BE2C (cell line): ENCODE data around the gene ODAD2.

Experiments used
- DNase-seq: peaks from one replicate; pipeline ENCODE4 v3.0.0-alpha.2; 2020
- H3K27me3 ChIP-seq: fragments of 250-450 bp; sonication (Bioruptor Pico); 2 replicates; pipeline ENCODE4 v1.5.1; 2020; ENCODE audit warnings: mild to moderate bottlenecking
- H3K36me3 ChIP-seq: fragments of 250-450 bp; sonication (Bioruptor Pico); 2 replicates; pipeline ENCODE4 v1.5.1; 2020; ENCODE audit warnings: mild to moderate bottlenecking
- H3K4me1 ChIP-seq: fragments of 250-450 bp; sonication (Bioruptor Pico); 2 replicates; pipeline ENCODE4 v1.5.1; 2020
- H3K4me3 ChIP-seq: 2 replicates; pipeline ENCODE4 v1.5.1; 2011; ENCODE audit warnings: low read depth, low read length
- H3K9me3 ChIP-seq: fragments of 250-450 bp; sonication (Bioruptor Pico); 2 replicates; pipeline ENCODE4 v1.5.1; 2020
- TF ChIP-seq, protein P1 (sequence below): IDR thresholded peaks from 2 replicates; pipeline ENCODE4 v1.5.1; 2012; ENCODE audit warnings: mild to moderate bottlenecking, low read depth, low read length

ODAD2 gene

DNA sequence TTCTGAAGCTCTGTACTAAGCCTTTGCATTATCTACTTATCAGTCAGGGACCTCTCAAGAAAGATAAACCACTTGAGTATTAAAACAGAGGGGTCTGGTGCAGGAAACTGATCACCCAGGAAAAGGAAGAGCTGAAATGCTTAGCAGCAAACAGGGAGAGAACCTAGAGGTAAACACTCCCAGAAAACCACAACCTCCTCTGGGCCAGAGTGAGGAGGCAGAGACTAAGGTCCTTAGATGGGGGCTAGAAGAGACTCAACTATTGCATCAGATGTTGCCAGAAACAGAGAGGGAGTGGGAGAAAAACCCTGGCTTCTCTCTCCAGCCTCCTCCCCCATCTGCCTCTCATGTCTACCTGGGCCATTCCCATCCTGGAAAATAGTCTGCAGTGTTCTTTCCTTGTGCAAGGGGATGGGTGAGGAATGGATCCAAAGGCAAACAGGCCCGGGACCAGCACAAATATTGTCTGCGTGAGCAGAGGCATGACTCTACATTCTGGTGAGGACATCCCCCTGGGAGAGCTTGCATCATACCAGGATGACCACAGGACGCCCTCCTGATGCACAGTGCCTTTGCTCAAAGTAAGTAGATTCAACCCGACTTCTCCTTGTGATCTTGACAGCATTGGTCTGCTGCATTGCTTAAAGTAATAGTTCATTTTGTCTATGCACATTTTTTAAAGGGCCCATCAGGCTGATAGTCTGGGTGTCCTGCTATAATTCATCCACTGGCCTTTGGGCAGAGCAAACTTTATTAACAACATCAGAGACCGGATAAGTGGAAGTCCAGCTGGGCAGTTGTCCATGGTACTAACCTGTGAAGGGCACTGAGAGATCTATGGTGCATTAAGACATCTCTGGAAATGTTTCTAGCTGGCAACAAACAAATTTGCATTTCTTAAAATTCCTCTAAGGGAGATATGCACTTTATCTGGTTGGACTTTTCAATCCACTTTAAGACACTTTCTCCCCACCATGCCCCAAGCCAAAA is 22.4 kb upstream of the ODAD2 start:
- no peak overlapping the region for H3K4me3 ChIP-seq
- no peaks in the 10 kb centered on the region for H3K9me3 ChIP-seq
- TF ChIP-seq, protein P1, sequence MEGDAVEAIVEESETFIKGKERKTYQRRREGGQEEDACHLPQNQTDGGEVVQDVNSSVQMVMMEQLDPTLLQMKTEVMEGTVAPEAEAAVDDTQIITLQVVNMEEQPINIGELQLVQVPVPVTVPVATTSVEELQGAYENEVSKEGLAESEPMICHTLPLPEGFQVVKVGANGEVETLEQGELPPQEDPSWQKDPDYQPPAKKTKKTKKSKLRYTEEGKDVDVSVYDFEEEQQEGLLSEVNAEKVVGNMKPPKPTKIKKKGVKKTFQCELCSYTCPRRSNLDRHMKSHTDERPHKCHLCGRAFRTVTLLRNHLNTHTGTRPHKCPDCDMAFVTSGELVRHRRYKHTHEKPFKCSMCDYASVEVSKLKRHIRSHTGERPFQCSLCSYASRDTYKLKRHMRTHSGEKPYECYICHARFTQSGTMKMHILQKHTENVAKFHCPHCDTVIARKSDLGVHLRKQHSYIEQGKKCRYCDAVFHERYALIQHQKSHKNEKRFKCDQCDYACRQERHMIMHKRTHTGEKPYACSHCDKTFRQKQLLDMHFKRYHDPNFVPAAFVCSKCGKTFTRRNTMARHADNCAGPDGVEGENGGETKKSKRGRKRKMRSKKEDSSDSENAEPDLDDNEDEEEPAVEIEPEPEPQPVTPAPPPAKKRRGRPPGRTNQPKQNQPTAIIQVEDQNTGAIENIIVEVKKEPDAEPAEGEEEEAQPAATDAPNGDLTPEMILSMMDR = no peak
- no peaks in the 10 kb centered on the region for H3K36me3 ChIP-seq
- no peak for DNase-seq
- no peaks in the 10 kb centered on the region for H3K4me1 ChIP-seq
- no peaks in the 10 kb centered on the region for H3K27me3 ChIP-seq

DNA sequence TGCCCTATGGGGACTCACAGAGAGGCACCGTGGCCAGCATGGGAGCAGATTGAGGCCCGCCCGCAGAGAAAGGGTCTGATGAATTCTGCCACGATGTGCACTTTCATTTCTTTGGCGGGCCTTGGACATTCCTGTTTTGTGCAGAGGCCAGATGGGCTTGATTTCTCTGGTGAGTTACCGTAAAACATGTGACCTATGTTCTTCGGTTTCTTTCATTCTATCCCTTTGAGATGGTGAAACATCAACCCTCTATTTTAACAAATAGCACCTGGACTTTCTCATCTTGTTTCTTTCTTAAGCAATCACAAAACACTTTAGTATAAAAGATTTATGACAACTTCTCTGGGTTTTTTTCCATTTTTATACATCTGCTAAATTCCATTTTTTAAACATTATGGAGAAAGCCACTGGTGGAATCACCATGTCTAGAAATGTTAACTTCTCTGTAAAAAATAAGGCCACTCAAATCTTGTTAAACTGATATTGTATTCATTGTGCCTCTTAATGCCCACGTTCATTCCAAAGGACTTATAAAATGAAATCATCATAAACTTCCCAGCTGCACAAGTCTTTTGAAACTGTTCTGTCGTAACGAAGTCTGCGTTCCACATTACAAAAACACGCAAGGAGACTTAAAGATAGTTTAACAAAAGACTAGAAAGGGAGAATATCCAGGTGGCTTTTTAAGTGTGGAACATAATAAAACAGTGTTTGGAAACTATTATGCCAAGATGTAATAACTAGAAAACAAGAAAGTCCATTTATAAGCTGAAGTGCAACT is 21.4 kb upstream of the ODAD2 start:
- no peak for DNase-seq
- H3K9me3 ChIP-seq = no peaks in the 10 kb centered on the region
- H3K4me3 ChIP-seq = no peak overlapping the region
- H3K36me3 ChIP-seq = no peaks in the 10 kb centered on the region
- H3K27me3 ChIP-seq = no peaks in the 10 kb centered on the region
- H3K4me1 ChIP-seq = no peaks in the 10 kb centered on the region
- TF ChIP-seq, protein P1 = no peak

DNA sequence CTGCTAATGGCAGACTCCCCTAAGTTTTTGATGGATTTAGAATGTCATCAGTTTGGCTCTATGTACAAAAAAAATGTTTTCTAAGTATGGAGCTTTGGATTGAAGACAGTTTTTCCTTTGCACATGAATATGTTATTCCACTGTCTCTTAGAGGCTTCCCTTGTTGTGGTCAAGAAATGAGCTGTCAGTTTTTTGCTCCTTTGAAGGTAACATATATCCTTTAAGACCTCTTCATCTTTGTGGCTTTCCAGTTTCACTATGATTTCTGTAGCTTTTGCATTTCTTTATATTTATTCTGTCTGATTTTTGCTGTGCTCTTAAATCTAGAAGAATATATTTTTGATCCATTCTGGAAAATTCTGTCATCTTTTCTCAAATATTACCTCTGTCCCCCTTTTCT is 15.8 kb upstream of the ODAD2 start:
- Histone ChIP-seq H3K36me3 (no peaks in the 10 kb centered on the region), H3K4me1 (no peaks in the 10 kb centered on the region), H3K27me3 (no peaks in the 10 kb centered on the region), H3K4me3 (no peak overlapping the region), H3K9me3 (no peaks in the 10 kb centered on the region)
- TF ChIP-seq, protein P1 = no peak
- no peak for DNase-seq

DNA sequence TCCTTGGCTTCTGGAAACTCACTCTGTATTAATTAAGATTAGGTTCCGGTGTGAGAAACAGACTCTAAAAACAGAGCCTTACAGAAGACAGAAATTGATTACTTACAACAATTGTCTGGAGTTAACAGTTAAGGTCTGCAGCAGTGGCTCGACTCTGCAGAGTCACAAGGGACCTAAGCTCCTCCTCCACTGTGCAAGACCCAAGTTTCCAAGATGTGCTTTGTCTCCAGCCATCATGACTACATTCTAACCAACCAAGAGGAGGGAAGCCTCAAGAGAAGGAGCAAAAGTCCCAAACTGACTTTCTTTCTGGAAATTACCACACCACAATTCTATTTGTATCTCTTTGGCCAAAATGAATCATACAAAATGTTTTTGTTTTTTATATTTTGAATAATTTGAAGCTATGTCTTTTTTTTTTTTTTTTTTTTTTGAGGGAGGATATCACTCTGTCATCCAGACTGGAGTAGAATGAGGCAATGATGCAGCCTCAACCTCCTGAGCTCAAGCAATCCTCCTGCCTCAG is 14.2 kb upstream of the ODAD2 start:
- H3K36me3 ChIP-seq = no peaks in the 10 kb centered on the region
- H3K4me1 ChIP-seq = no peaks in the 10 kb centered on the region
- no peak for DNase-seq
- no peaks in the 10 kb centered on the region for H3K27me3 ChIP-seq
- H3K4me3 ChIP-seq = no peak overlapping the region
- no peaks in the 10 kb centered on the region for H3K9me3 ChIP-seq
- TF ChIP-seq, protein P1 = no peak

DNA sequence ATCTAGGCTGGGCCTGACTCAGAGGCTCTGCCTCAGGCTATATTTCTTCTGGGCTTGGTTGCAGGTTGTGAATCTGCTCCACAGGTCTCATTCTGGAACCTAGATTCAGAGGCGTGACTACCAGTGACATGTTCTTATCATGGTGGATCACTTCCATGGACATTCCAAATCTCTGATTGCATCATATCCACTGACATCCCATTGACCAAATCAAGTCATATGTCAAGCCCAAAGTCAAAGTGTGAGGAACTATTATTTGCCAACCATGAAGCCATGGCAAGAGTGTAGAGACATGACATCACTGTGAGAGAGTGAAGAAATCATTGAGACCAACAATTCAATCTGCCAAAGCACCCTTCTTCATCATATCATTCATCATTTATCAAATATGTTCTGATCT is 11.9 kb upstream of the ODAD2 start:
- Histone ChIP-seq H3K9me3 (no peaks in the 10 kb centered on the region), H3K27me3 (no peaks in the 10 kb centered on the region), H3K4me3 (no peak overlapping the region), H3K4me1 (no peaks in the 10 kb centered on the region), H3K36me3 (no peaks in the 10 kb centered on the region)
- TF ChIP-seq, protein P1 = no peak
- no peak for DNase-seq
